HCT116 (cell line): ENCODE data around the gene GNL2. TPM values are rescaled to one million over a fixed set of nuclear protein-coding genes. Genes with fewer than 3 reads are reported as not detected.
A peak's percentile ranks its signal among the peaks of the same experiment; 100 is the strongest.

Experiments
- ATAC-seq: fragments of 200-7000 bp; cut with Tn5 transposase; 2 replicates; pipeline ENCODE4 v1.9.1; 2020; ENCODE audit warnings: mild to moderate bottlenecking, moderate library complexity
- BruUV-seq: library from RNA; stranded (reverse); fragments of 400-500 nt; replicated peaks from 2 replicates; lab custom pipeline; 2021; lab: Mats Ljungman, UMichigan
- CTCF ChIA-PET: fragments of 300-600 bp; sonication (Branson Sonifier 250); formaldehyde crosslinking; loops from one replicate; lab custom pipeline; 2021; ENCODE audit warnings: antibody characterized with exemption; lab: Charles Lee
- POLR2A ChIA-PET: fragments of 300-600, 350-600 bp; sonication (Branson Sonifier 250); formaldehyde crosslinking; loops from one replicate; lab custom pipeline; 2021; ENCODE audit warnings: antibody characterized with exemption; lab: Charles Lee
- RAD21 ChIA-PET, 2 experiments: fragments of 300-600 bp; sonication (Branson Sonifier 250); formaldehyde crosslinking; loops; one replicate each; lab custom pipeline; 2023; ENCODE audit warnings: low total read pairs in 2 of 2; ENCODE audit not compliant: uncharacterized antibody in 2 of 2, unreplicated experiment in 2 of 2, low non-redundant PET in 1 of 2; lab: Charles Lee
- DNase-seq: peaks from one replicate; pipeline ENCODE4 v3.0.0-alpha.2; 2010; ENCODE audit warnings: low read depth, low spot score
- H2AFZ ChIP-seq: fragments of 200-600 bp; shearing (Covaris generic), sonication (generic); 2 replicates; pipeline ENCODE4 v1.6.1; 2017; ENCODE audit warnings: low read depth, mixed run types, mixed read lengths, antibody characterized with exemption, low read length; ENCODE audit not compliant: poor library complexity, severe bottlenecking
- H3K27ac ChIP-seq: 2 replicates; pipeline ENCODE4 v1.5.1; 2012; ENCODE audit warnings: low read depth, low read length
- H3K27me3 ChIP-seq: fragments of 200-600 bp; sonication (generic); 2 replicates; pipeline ENCODE4 v1.6.1; 2016; ENCODE audit warnings: mixed run types, low read length, mixed read lengths; ENCODE audit not compliant: insufficient read depth
- H3K36me3 ChIP-seq, 2 experiments: fragments of 200-500 bp in 1 of 2; fragments of 200-600 bp in 1 of 2; sonication (Bioruptor generic) in 1 of 2; sonication (generic) in 1 of 2; 2 replicates each; pipeline versions ENCODE4 v1.5.1 to v1.6.1; 2014 to 2016; ENCODE audit warnings: low read length in 2 of 2, inconsistent platforms in 1 of 2, mixed read lengths in 1 of 2, mixed run types in 1 of 2; ENCODE audit not compliant: insufficient read depth in 2 of 2, control insufficient read depth in 1 of 2
- H3K4me1 ChIP-seq, 2 experiments: fragments of 200-600 bp in 1 of 2; sonication (generic) in 1 of 2; 2 replicates each; pipeline versions ENCODE4 v1.5.1 to v1.6.1; 2012 to 2017; ENCODE audit warnings: low read length in 2 of 2, inconsistent platforms in 1 of 2, mild to moderate bottlenecking in 1 of 2, mixed read lengths in 1 of 2, mixed run types in 1 of 2, moderate library complexity in 1 of 2; ENCODE audit not compliant: insufficient read depth in 2 of 2, control insufficient read depth in 1 of 2
- H3K4me2 ChIP-seq: fragments of 200-600 bp; sonication (generic); 2 replicates; pipeline ENCODE4 v1.6.1; 2017; ENCODE audit warnings: mixed run types, low read length, mixed read lengths
- H3K4me3 ChIP-seq, 2 experiments: fragments of 200-600 bp in 1 of 2; sonication (generic) in 1 of 2; replicated peaks in 1 of 2; 2 replicates each; pipeline ENCODE4 v1.5.1; 2011 to 2016; ENCODE audit warnings: low read length in 2 of 2, control low read depth in 1 of 2, low read depth in 1 of 2, mild to moderate bottlenecking in 1 of 2, mixed read lengths in 1 of 2, mixed run types in 1 of 2
- H3K79me2 ChIP-seq: fragments of 200-600 bp; sonication (generic); 2 replicates; pipeline ENCODE4 v1.6.1; 2017; ENCODE audit warnings: mild to moderate bottlenecking, mixed run types, low read length, moderate library complexity, mixed read lengths; ENCODE audit not compliant: insufficient read depth
- H3K9ac ChIP-seq: fragments of 200-600 bp; sonication (generic); 2 replicates; pipeline ENCODE4 v1.6.1; 2016; ENCODE audit warnings: low read length, mixed read lengths
- H3K9me2 ChIP-seq: fragments of 200-600 bp; sonication (generic), shearing (Covaris generic); 2 replicates; pipeline ENCODE4 v1.6.1; 2017; ENCODE audit warnings: mixed run types, mild to moderate bottlenecking, moderate library complexity; ENCODE audit not compliant: insufficient read depth
- H3K9me3 ChIP-seq, 2 experiments: fragments of 200-500 bp in 1 of 2; fragments of 200-600 bp in 1 of 2; sonication (Bioruptor generic) in 1 of 2; sonication (generic) in 1 of 2; 2 replicates each; pipeline ENCODE4 v1.6.1; 2014 to 2017; ENCODE audit warnings: low read length in 2 of 2, mixed read lengths in 2 of 2, inconsistent platforms in 1 of 2, low read depth in 1 of 2, mild to moderate bottlenecking in 1 of 2, mixed run types in 1 of 2, moderate library complexity in 1 of 2; ENCODE audit not compliant: control insufficient read depth in 1 of 2, insufficient read depth in 1 of 2
- H4K20me1 ChIP-seq: fragments of 200-600 bp; sonication (generic), shearing (Covaris generic); 2 replicates; pipeline ENCODE4 v1.6.1; 2017; ENCODE audit warnings: mixed run types, mild to moderate bottlenecking, moderate library complexity; ENCODE audit not compliant: insufficient read depth
- ATF3 ChIP-seq: IDR thresholded peaks from 2 replicates; pipeline ENCODE4 v1.6.1; 2012
- CBX3 ChIP-seq: IDR thresholded peaks from 2 replicates; pipeline ENCODE4 v1.6.1; 2012; ENCODE audit warnings: low read depth
- CEBPB ChIP-seq: IDR thresholded peaks from 2 replicates; pipeline ENCODE4 v1.6.1; 2012; ENCODE audit warnings: low read depth
- ELF1 ChIP-seq: IDR thresholded peaks from 2 replicates; pipeline ENCODE4 v1.6.1; 2012; ENCODE audit warnings: low read depth, borderline replicate concordance
- EZH2 ChIP-seq: fragments of 200-600 bp; sonication (generic); IDR thresholded peaks from 2 replicates; pipeline ENCODE4 v1.6.1; 2017; ENCODE audit warnings: antibody characterized with exemption, mixed run types
- JUND ChIP-seq: IDR thresholded peaks from 2 replicates; pipeline ENCODE4 v1.6.1; 2012
- POLR2AphosphoS5 ChIP-seq: IDR thresholded peaks from 2 replicates; pipeline ENCODE4 v1.6.1; 2011; ENCODE audit warnings: mild to moderate bottlenecking, low read depth, low read length, moderate library complexity
- RAD21 ChIP-seq: IDR thresholded peaks from 2 replicates; pipeline ENCODE4 v1.6.1; 2012; ENCODE audit warnings: low read depth, mild to moderate bottlenecking
- SP1 ChIP-seq: IDR thresholded peaks from 2 replicates; pipeline ENCODE4 v1.6.1; 2012; ENCODE audit warnings: low read depth
- SRF ChIP-seq: IDR thresholded peaks from 2 replicates; pipeline ENCODE4 v1.6.1; 2012; ENCODE audit warnings: low read depth
- TCF7L2 ChIP-seq: IDR thresholded peaks from 2 replicates; pipeline ENCODE4 v1.7.0; 2011; ENCODE audit warnings: borderline replicate concordance, inconsistent platforms; ENCODE audit not compliant: insufficient read depth, insufficient read length; ENCODE audit errors: extremely low read depth
- YY1 ChIP-seq: IDR thresholded peaks from 2 replicates; pipeline ENCODE4 v1.6.1; 2011; ENCODE audit warnings: low read length, low read depth, moderate library complexity, mild to moderate bottlenecking; ENCODE audit not compliant: insufficient replicate concordance; ENCODE audit errors: extremely low read depth
- ZFX ChIP-seq: fragments of 450-650 bp; IDR thresholded peaks from 2 replicates; pipeline ENCODE4 v1.6.1; 2017
- intact Hi-C: fragments of 100-400 bp; cut with micrococcal nuclease; formaldehyde crosslinking; loops from 2 replicates; pipeline ENCODE4 v1.10.0; 2022
- total RNA-seq: library from RNA; stranded (reverse); gene quantifications from one replicate; pipeline ENCODE4 v1.2.1, GENCODE V29; 2021; ENCODE audit not compliant: unreplicated experiment
- TF ChIP-seq, protein P1 (sequence below): IDR thresholded peaks from 2 replicates; pipeline ENCODE4 v1.6.1; 2011; ENCODE audit warnings: mild to moderate bottlenecking, low read length, moderate library complexity; ENCODE audit not compliant: insufficient replicate concordance; ENCODE audit errors: extremely low read depth
- TF ChIP-seq, protein P2 (sequence below): IDR thresholded peaks from 2 replicates; pipeline ENCODE4 v1.6.1; 2012; ENCODE audit warnings: low read depth

GNL2 gene
- total RNA-seq, 1 experiment from 2014 or later: 79.2 TPM

- CTCF ChIA-PET: no interaction called here
- DNase-seq (no peak), ATAC-seq (no peak)
- no TSS peak for BruUV-seq
- RAD21 ChIA-PET: no interaction called here
- H3K4me3 ChIP-seq: peak overlapping the region in 1 of 2 experiments; percentile 32; a peak in 1 of 4 replicates
- intact Hi-C loops: no loop called here
- no peak overlapping the region for H3K9ac ChIP-seq
- peak overlapping the region; percentile 65 for H3K4me2 ChIP-seq
- H3K27me3 ChIP-seq: peaks cover 48% of the 10 kb centered on the region
- H3K36me3 ChIP-seq: no peaks in the 10 kb centered on the region
- no peaks in the 10 kb centered on the region; a peak in 1 of 4 replicates for H3K4me1 ChIP-seq
- no peaks in the 10 kb centered on the region for H3K9me2 ChIP-seq
- no peak for TF ChIP-seq ELF1
- TF ChIP-seq TCF7L2: no peak
- no peak for TF ChIP-seq JUND
- TF ChIP-seq, protein P1, sequence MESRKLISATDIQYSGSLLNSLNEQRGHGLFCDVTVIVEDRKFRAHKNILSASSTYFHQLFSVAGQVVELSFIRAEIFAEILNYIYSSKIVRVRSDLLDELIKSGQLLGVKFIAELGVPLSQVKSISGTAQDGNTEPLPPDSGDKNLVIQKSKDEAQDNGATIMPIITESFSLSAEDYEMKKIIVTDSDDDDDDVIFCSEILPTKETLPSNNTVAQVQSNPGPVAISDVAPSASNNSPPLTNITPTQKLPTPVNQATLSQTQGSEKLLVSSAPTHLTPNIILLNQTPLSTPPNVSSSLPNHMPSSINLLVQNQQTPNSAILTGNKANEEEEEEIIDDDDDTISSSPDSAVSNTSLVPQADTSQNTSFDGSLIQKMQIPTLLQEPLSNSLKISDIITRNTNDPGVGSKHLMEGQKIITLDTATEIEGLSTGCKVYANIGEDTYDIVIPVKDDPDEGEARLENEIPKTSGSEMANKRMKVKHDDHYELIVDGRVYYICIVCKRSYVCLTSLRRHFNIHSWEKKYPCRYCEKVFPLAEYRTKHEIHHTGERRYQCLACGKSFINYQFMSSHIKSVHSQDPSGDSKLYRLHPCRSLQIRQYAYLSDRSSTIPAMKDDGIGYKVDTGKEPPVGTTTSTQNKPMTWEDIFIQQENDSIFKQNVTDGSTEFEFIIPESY: no peak
- no peak for TF ChIP-seq YY1
- no peak for TF ChIP-seq RAD21
- no peak for TF ChIP-seq SP1
- no peak for TF ChIP-seq POLR2AphosphoS5
- TF ChIP-seq CBX3: no peak
- no peak for TF ChIP-seq ZFX
- no peak for TF ChIP-seq EZH2
- no peak for TF ChIP-seq CEBPB
- TF ChIP-seq ATF3: no peak
- TF ChIP-seq SRF: no peak
- TF ChIP-seq, protein P2, sequence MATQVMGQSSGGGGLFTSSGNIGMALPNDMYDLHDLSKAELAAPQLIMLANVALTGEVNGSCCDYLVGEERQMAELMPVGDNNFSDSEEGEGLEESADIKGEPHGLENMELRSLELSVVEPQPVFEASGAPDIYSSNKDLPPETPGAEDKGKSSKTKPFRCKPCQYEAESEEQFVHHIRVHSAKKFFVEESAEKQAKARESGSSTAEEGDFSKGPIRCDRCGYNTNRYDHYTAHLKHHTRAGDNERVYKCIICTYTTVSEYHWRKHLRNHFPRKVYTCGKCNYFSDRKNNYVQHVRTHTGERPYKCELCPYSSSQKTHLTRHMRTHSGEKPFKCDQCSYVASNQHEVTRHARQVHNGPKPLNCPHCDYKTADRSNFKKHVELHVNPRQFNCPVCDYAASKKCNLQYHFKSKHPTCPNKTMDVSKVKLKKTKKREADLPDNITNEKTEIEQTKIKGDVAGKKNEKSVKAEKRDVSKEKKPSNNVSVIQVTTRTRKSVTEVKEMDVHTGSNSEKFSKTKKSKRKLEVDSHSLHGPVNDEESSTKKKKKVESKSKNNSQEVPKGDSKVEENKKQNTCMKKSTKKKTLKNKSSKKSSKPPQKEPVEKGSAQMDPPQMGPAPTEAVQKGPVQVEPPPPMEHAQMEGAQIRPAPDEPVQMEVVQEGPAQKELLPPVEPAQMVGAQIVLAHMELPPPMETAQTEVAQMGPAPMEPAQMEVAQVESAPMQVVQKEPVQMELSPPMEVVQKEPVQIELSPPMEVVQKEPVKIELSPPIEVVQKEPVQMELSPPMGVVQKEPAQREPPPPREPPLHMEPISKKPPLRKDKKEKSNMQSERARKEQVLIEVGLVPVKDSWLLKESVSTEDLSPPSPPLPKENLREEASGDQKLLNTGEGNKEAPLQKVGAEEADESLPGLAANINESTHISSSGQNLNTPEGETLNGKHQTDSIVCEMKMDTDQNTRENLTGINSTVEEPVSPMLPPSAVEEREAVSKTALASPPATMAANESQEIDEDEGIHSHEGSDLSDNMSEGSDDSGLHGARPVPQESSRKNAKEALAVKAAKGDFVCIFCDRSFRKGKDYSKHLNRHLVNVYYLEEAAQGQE: no peak
- POLR2A ChIA-PET: no interaction called here
- H3K79me2 ChIP-seq: no peaks in the 10 kb centered on the region
- no peak overlapping the region for H3K27ac ChIP-seq
- H4K20me1 ChIP-seq: no peaks in the 10 kb centered on the region
- no peaks in the 10 kb centered on the region for H3K9me3 ChIP-seq
- H2AFZ ChIP-seq: no peak overlapping the region
These were observed 39.5 kb upstream of the GNL2 start for GRCh38 chr1:37634992-37635902.
